Measurements from ENCODE around the gene UBA52.

- TF ChIP-seq CTCF (IDR thresholded peaks at IDR 0.05; ENCODE audit: poor library complexity) (no peak), EZH2phosphoT487 (IDR thresholded peaks at IDR 0.05; ENCODE audit: low read depth, severe bottlenecking, unreplicated experiment) (no peak)
Observed at GRCh38 chr19:18620902-18621301, 49.2 kb downstream of the UBA52 start.

Data from hepatocyte (in vitro differentiated cells).